ENCODE results near the gene MMEL1. TPM values are rescaled to one million over a fixed set of nuclear protein-coding genes. Genes with fewer than 3 reads are reported as not detected.

Gene MMEL1
- total and polyA plus RNA-seq, 2 of the 13 experiments (the other 11 are each of a cell fraction or from before 2014, with no cell fraction given): 0.48 TPM; not detected in 1

DNA sequence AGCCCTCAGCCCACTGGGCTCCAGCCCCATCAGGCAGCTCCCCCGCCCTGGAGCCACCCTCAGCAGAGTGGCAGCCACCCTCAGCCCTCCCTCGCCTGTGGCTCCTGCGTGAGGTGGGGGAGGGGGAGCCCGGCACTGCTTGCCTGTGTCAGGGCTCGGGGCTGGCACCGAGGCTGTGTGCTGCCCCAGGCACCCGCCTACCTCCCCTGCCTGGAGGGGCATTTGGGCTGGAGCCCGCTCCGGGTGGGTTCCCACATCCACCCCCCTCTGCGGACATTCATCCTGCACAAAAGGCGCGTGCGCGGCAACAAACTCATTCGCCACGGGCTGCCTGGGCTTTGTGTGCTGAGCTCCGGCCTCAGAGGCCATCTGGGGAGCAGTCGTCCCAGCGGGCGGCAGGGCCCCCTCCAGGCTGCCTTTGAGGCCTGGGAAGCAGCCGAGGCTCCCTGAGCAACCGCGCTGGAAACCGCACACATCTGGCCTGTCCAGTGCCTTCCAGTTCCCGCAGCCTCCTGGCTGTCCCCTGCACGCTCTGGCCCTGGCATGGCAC lies 89.2 kb downstream of the MMEL1 start (continued):
- TF ChIP-seq, protein P1, sequence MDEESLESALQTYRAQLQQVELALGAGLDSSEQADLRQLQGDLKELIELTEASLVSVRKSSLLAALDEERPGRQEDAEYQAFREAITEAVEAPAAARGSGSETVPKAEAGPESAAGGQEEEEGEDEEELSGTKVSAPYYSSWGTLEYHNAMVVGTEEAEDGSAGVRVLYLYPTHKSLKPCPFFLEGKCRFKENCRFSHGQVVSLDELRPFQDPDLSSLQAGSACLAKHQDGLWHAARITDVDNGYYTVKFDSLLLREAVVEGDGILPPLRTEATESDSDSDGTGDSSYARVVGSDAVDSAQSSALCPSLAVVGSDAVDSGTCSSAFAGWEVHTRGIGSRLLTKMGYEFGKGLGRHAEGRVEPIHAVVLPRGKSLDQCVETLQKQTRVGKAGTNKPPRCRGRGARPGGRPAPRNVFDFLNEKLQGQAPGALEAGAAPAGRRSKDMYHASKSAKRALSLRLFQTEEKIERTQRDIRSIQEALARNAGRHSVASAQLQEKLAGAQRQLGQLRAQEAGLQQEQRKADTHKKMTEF (CRISPR knock-in tag; IDR thresholded peaks at IDR 0.05): 0 out of 2 replicates have a peak, but pooled peaks have one; percentile 16
- TF ChIP-seq TAF1 (CRISPR knock-in tag; IDR thresholded peaks at IDR 0.05) (peak; percentile 16; the same call in 1 of the 2 replicates), NR2F6 (IDR thresholded peaks at IDR 0.05) (no peak), NR2F6 (CRISPR knock-in tag; IDR thresholded peaks at IDR 0.05) (no peak), PTBP1 (IDR thresholded peaks at IDR 0.05; ENCODE audit: low read depth, low read length, poor library complexity, severe bottlenecking) (peak; percentile 11), ZBTB7A (CRISPR knock-in tag; IDR thresholded peaks at IDR 0.05) (peak; percentile 17; the same call in 1 of the 2 replicates), SIN3A (IDR thresholded peaks at IDR 0.05; ENCODE audit: borderline replicate concordance, low read depth, low read length) (no peak), ZNF12 (CRISPR knock-in tag; IDR thresholded peaks at IDR 0.05) (no peak), BORCS8-MEF2B (CRISPR knock-in tag; IDR thresholded peaks at IDR 0.05) (no peak), HNRNPLL (IDR thresholded peaks at IDR 0.05; ENCODE audit: low read depth, low read length, poor library complexity, severe bottlenecking) (no peak), ZNF207 (IDR thresholded peaks at IDR 0.05; ENCODE audit: borderline replicate concordance) (no peak), HNRNPH1 (optimal IDR thresholded peaks at IDR 0.05; ENCODE audit: low read depth, low read length) (no peak), SMC3 (IDR thresholded peaks at IDR 0.05; ENCODE audit: low read length) (no peak), ZNF256 (CRISPR knock-in tag; conservative IDR thresholded peaks at IDR 0.05) (no peak)
- TF ChIP-seq, protein P2, sequence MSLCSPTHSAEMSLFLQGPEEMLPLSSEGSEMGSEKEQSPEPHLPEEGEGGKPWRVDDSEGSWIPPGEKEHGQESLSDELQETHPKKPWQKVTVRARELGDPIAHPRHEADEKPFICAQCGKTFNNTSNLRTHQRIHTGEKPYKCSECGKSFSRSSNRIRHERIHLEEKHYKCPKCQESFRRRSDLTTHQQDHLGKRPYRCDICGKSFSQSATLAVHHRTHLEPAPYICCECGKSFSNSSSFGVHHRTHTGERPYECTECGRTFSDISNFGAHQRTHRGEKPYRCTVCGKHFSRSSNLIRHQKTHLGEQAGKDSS (CRISPR knock-in tag; IDR thresholded peaks at IDR 0.05; ENCODE audit: borderline replicate concordance, low read depth): 0 out of 2 replicates have a peak, but pooled peaks have one; percentile 69
- TF ChIP-seq, protein P3, sequence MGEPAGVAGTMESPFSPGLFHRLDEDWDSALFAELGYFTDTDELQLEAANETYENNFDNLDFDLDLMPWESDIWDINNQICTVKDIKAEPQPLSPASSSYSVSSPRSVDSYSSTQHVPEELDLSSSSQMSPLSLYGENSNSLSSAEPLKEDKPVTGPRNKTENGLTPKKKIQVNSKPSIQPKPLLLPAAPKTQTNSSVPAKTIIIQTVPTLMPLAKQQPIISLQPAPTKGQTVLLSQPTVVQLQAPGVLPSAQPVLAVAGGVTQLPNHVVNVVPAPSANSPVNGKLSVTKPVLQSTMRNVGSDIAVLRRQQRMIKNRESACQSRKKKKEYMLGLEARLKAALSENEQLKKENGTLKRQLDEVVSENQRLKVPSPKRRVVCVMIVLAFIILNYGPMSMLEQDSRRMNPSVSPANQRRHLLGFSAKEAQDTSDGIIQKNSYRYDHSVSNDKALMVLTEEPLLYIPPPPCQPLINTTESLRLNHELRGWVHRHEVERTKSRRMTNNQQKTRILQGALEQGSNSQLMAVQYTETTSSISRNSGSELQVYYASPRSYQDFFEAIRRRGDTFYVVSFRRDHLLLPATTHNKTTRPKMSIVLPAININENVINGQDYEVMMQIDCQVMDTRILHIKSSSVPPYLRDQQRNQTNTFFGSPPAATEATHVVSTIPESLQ (CRISPR knock-in tag; conservative IDR thresholded peaks at IDR 0.05): no peak
- TF ChIP-seq, protein P4, sequence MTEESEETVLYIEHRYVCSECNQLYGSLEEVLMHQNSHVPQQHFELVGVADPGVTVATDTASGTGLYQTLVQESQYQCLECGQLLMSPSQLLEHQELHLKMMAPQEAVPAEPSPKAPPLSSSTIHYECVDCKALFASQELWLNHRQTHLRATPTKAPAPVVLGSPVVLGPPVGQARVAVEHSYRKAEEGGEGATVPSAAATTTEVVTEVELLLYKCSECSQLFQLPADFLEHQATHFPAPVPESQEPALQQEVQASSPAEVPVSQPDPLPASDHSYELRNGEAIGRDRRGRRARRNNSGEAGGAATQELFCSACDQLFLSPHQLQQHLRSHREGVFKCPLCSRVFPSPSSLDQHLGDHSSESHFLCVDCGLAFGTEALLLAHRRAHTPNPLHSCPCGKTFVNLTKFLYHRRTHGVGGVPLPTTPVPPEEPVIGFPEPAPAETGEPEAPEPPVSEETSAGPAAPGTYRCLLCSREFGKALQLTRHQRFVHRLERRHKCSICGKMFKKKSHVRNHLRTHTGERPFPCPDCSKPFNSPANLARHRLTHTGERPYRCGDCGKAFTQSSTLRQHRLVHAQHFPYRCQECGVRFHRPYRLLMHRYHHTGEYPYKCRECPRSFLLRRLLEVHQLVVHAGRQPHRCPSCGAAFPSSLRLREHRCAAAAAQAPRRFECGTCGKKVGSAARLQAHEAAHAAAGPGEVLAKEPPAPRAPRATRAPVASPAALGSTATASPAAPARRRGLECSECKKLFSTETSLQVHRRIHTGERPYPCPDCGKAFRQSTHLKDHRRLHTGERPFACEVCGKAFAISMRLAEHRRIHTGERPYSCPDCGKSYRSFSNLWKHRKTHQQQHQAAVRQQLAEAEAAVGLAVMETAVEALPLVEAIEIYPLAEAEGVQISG (CRISPR knock-in tag; IDR thresholded peaks at IDR 0.05): no peak
- TF ChIP-seq, protein P5, sequence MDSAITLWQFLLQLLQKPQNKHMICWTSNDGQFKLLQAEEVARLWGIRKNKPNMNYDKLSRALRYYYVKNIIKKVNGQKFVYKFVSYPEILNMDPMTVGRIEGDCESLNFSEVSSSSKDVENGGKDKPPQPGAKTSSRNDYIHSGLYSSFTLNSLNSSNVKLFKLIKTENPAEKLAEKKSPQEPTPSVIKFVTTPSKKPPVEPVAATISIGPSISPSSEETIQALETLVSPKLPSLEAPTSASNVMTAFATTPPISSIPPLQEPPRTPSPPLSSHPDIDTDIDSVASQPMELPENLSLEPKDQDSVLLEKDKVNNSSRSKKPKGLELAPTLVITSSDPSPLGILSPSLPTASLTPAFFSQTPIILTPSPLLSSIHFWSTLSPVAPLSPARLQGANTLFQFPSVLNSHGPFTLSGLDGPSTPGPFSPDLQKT (CRISPR knock-in tag; IDR thresholded peaks at IDR 0.05; ENCODE audit: borderline replicate concordance): no peak
- TF ChIP-seq, protein P6, sequence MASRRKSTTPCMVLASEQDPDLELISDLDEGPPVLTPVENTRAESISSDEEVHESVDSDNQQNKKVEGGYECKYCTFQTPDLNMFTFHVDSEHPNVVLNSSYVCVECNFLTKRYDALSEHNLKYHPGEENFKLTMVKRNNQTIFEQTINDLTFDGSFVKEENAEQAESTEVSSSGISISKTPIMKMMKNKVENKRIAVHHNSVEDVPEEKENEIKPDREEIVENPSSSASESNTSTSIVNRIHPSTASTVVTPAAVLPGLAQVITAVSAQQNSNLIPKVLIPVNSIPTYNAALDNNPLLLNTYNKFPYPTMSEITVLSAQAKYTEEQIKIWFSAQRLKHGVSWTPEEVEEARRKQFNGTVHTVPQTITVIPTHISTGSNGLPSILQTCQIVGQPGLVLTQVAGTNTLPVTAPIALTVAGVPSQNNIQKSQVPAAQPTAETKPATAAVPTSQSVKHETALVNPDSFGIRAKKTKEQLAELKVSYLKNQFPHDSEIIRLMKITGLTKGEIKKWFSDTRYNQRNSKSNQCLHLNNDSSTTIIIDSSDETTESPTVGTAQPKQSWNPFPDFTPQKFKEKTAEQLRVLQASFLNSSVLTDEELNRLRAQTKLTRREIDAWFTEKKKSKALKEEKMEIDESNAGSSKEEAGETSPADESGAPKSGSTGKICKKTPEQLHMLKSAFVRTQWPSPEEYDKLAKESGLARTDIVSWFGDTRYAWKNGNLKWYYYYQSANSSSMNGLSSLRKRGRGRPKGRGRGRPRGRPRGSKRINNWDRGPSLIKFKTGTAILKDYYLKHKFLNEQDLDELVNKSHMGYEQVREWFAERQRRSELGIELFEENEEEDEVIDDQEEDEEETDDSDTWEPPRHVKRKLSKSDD (CRISPR knock-in tag; IDR thresholded peaks at IDR 0.05; ENCODE audit: low read depth): no peak

Measured in HepG2 (cell line).